OCI-LY7 (cell line): Measurements from ENCODE around the gene CD80. TPM values are rescaled to one million over a fixed set of nuclear protein-coding genes. Genes with fewer than 3 reads are reported as not detected.
"Not testable (repeated sequence)": the region's sequence is repeated elsewhere in the genome, so short reads cannot be mapped to it uniquely, and the experiment has no call there.

Experiments
- BruUV-seq: library from RNA; stranded (reverse); fragments of 400-500 nt; replicated peaks from 2 replicates; lab custom pipeline; 2021; lab: Mats Ljungman, UMichigan
- CTCF ChIA-PET: fragments of 300-600 bp; sonication (Branson Sonifier 250); formaldehyde crosslinking; loops from one replicate; lab custom pipeline; 2022; ENCODE audit warnings: antibody characterized with exemption; ENCODE audit not compliant: unreplicated experiment; lab: Charles Lee
- POLR2A ChIA-PET: fragments of 300-600 bp; sonication (Branson Sonifier 250); formaldehyde crosslinking; loops from one replicate; lab custom pipeline; 2022; ENCODE audit warnings: antibody characterized with exemption; lab: Charles Lee
- DNase-seq: peaks from one replicate; pipeline ENCODE4 v3.0.0-alpha.2; 2015; ENCODE audit warnings: low spot score
- H2AFZ ChIP-seq: fragments of 200-600 bp; sonication (generic), shearing (Covaris generic); 2 replicates; pipeline ENCODE4 v1.6.1; 2014; ENCODE audit warnings: mild to moderate bottlenecking, antibody characterized with exemption, low read length, moderate library complexity
- H3K27ac ChIP-seq: fragments of 200-600 bp; sonication (generic); 2 replicates; pipeline ENCODE4 v1.5.1; 2014; ENCODE audit warnings: mixed run types, low read depth, mild to moderate bottlenecking, moderate library complexity, low read length, inconsistent platforms; ENCODE audit not compliant: poor library complexity, severe bottlenecking
- H3K36me3 ChIP-seq: fragments of 200-600 bp; sonication (generic); 2 replicates; pipeline ENCODE4 v1.6.1; 2014; ENCODE audit warnings: mild to moderate bottlenecking, antibody characterized with exemption, low read length, moderate library complexity, mixed read lengths; ENCODE audit not compliant: insufficient read depth
- H3K4me1 ChIP-seq: fragments of 200-600 bp; sonication (generic); 2 replicates; pipeline ENCODE4 v1.5.1; 2014; ENCODE audit warnings: mild to moderate bottlenecking, low read length; ENCODE audit not compliant: insufficient read depth, poor library complexity, severe bottlenecking
- H3K4me2 ChIP-seq: fragments of 200-600 bp; sonication (generic); 2 replicates; pipeline ENCODE4 v1.6.1; 2014; ENCODE audit warnings: mild to moderate bottlenecking, low read length
- H3K4me3 ChIP-seq: fragments of 200-600 bp; sonication (generic); 2 replicates; pipeline ENCODE4 v1.5.1; 2014; ENCODE audit warnings: mild to moderate bottlenecking, low read depth, low read length; ENCODE audit not compliant: poor library complexity, severe bottlenecking
- H3K79me2 ChIP-seq: fragments of 200-600 bp; sonication (generic); 2 replicates; pipeline ENCODE4 v1.6.1; 2016; ENCODE audit warnings: low read depth, mild to moderate bottlenecking, low read length, moderate library complexity, mixed read lengths; ENCODE audit not compliant: insufficient read depth
- H3K9me2 ChIP-seq: fragments of 200-600 bp; sonication (generic); 2 replicates; pipeline ENCODE4 v1.6.1; 2016; ENCODE audit warnings: mild to moderate bottlenecking, low read length, mixed read lengths; ENCODE audit not compliant: insufficient read depth
- H3K9me3 ChIP-seq: fragments of 200-600 bp; sonication (generic); 2 replicates; pipeline ENCODE4 v1.6.1; 2014; ENCODE audit warnings: mild to moderate bottlenecking, mixed run types, low read length, mixed read lengths
- H4K20me1 ChIP-seq: fragments of 200-600 bp; sonication (generic); 2 replicates; pipeline ENCODE4 v1.6.1; 2014; ENCODE audit warnings: mild to moderate bottlenecking, antibody characterized with exemption, low read length, moderate library complexity, mixed read lengths; ENCODE audit not compliant: insufficient read depth
- CTCF ChIP-seq: fragments of 200-600 bp; sonication (generic); conservative IDR thresholded peaks from 2 replicates; pipeline ENCODE4 v1.5.1; 2014; ENCODE audit warnings: mild to moderate bottlenecking, antibody characterized with exemption, low read length, moderate library complexity, mixed read lengths
- EZH2phosphoT487 ChIP-seq: fragments of 200-600 bp; sonication (generic); IDR thresholded peaks from 2 replicates; pipeline ENCODE4 v1.6.1; 2018; ENCODE audit warnings: low read depth, borderline replicate concordance, mild to moderate bottlenecking, mixed run types, antibody characterized with exemption, low read length, moderate library complexity, mixed read lengths
- intact Hi-C: fragments of 100-400 bp; cut with micrococcal nuclease; formaldehyde crosslinking; loops from one replicate; pipeline ENCODE4 v1.10.0; 2022; ENCODE audit not compliant: unreplicated experiment
- total RNA-seq, 2 experiments: library from RNA; depleted of rRNA in 1 of 2; stranded (reverse); fragments of >200 nt in 1 of 2; shearing (Covaris generic) in 1 of 2; gene quantifications; 2 replicates each; pipeline ENCODE4 v1.2.3, GENCODE V29; 2014 to 2022

CD80 gene
- total RNA-seq, 2 experiments from 2014 or later, result not detected

- no peak for TF ChIP-seq CTCF
- no peak for TF ChIP-seq EZH2phosphoT487
- Histone ChIP-seq H3K4me3 (no peak overlapping the region), H3K4me1 (no peaks in the 10 kb centered on the region), H4K20me1 (no peaks in the 10 kb centered on the region), H3K79me2 (no peaks in the 10 kb centered on the region), H3K4me2 (no peak overlapping the region), H3K36me3 (no peaks in the 10 kb centered on the region), H3K9me2 (no peaks in the 10 kb centered on the region), H2AFZ (no peak overlapping the region), H3K9me3 (no peaks in the 10 kb centered on the region), H3K27ac (no peak overlapping the region)
- no peak for DNase-seq
- CTCF ChIA-PET, result no interaction called here
- BruUV-seq, result no TSS peak
- POLR2A ChIA-PET, result no interaction called here
- intact Hi-C loops, result loop anchor here (10.0 kb wide), 1 partner anchor 169 kb away; no protein-coding TSS in a partner anchor
Observed at GRCh38 chr3:119553823-119554415, 5.5 kb downstream of the CD80 start.

GRCh38 chr3:119552928-119553327, 6.5 kb downstream of the CD80 start:
- intact Hi-C loops, result loop anchor here (10.0 kb wide), 1 partner anchor 168 kb away; no protein-coding TSS in a partner anchor
- H2AFZ ChIP-seq, H3K4me1 ChIP-seq, H3K9me2 ChIP-seq, H3K79me2 ChIP-seq, H3K4me2 ChIP-seq, H3K9me3 ChIP-seq, DNase-seq, BruUV-seq, H3K36me3 ChIP-seq, H4K20me1 ChIP-seq, H3K4me3 ChIP-seq, H3K27ac ChIP-seq, CTCF ChIA-PET: not testable (repeated sequence)
- POLR2A ChIA-PET, result interaction anchor here (0.6 kb wide), 1 partner anchor 1004 kb away, joined by 8 read pairs; no protein-coding TSS in a partner anchor

- CTCF ChIA-PET, result no interaction called here
- Histone ChIP-seq H4K20me1 (no peaks in the 10 kb centered on the region), H3K9me3 (no peaks in the 10 kb centered on the region), H3K9me2 (no peaks in the 10 kb centered on the region), H3K4me3 (no peak overlapping the region), H3K4me2 (no peak overlapping the region), H3K27ac (no peak overlapping the region), H3K79me2 (no peaks in the 10 kb centered on the region), H3K36me3 (no peaks in the 10 kb centered on the region), H2AFZ (no peak overlapping the region), H3K4me1 (no peaks in the 10 kb centered on the region)
- TF ChIP-seq EZH2phosphoT487 (no peak), CTCF (no peak)
- POLR2A ChIA-PET, result interaction anchor here (0.7 kb wide), 1 partner anchor 9 kb away, joined by 3 read pairs; no protein-coding TSS in a partner anchor
- intact Hi-C loops, result loop anchor here (10.0 kb wide), 1 partner anchor 167 kb away; no protein-coding TSS in a partner anchor
- DNase-seq, result no peak
- no TSS peak for BruUV-seq
Observed at GRCh38 chr3:119551598-119551997, 7.8 kb downstream of the CD80 start.
